ENCODE data around the gene STAT4. TPM values are rescaled to one million over a fixed set of nuclear protein-coding genes. Genes with fewer than 3 reads are reported as not detected.

Gene STAT4

Small RNA genes lying within 50 kb of the gene (small RNA-seq; reads per million reads assigned to genes)
- gene RNU6-959P (ENCODE audit: insufficient read depth), result not detected

Measured in neuronal stem cell (in vitro differentiated cells).